ENCODE results near the gene TLNRD1. TPM values are rescaled to one million over a fixed set of nuclear protein-coding genes. Genes with fewer than 3 reads are reported as not detected.
"Not testable (repeated sequence)": the region's sequence is repeated elsewhere in the genome, so short reads cannot be mapped to it uniquely, and the experiment has no call there.

The TLNRD1 gene
- total RNA-seq: 8.6 TPM

DNA sequence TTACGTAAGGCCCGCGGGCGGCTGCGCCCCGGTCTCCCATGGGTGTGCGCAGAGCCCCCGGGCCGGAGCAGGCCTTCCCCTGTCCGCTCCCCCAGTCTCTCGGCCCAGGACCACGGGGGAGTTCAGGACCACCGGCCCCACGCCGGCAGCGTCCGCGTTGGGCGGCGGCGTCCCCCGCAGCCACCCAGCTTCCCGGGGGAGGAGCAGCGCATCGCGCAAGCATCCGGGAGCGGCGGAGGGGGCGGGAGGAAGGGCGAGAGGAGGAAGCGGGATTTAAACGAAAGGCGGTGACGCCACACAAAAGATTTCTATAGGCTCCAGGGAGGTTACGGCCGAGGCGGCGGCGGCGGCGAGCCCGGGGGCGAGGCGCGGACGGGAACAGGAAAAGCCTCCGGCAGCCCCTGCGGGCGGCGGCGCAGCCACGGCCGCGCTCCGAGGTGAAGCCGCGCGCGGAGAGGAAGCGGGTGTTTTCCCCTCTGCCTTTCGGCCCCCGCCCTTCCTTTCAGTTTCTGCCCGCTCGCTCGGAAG lies at the start of gene TLNRD1:
Gene TLNRD1 (plus strand): TSS at position 300 of the 528 bp plus-strand sequence. CDS start 1,349 bp downstream, outside the sequence.
- peak; percentile 73 for DNase-seq

DNA sequence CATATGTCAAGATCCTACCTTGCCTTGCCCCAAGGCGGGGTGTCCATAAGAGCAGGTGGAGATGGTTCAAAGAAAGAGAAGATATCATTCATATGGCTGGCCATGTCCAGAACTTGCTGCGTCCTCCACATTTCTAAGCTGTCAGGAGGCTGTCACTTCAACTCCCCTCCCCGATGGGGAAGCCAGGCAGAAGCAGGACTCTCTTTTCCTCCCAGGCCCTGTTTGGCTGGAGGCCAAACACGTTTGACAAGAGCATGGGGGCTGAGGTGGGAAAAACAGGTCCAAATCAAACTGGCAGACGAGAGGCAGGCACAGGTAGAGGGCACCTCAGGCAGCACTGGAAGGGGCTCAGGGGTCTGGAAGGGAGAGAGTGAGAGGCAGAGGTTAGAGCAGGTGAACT lies 48.8 kb upstream of the TLNRD1 start:
- DNase-seq: no peak

DNA sequence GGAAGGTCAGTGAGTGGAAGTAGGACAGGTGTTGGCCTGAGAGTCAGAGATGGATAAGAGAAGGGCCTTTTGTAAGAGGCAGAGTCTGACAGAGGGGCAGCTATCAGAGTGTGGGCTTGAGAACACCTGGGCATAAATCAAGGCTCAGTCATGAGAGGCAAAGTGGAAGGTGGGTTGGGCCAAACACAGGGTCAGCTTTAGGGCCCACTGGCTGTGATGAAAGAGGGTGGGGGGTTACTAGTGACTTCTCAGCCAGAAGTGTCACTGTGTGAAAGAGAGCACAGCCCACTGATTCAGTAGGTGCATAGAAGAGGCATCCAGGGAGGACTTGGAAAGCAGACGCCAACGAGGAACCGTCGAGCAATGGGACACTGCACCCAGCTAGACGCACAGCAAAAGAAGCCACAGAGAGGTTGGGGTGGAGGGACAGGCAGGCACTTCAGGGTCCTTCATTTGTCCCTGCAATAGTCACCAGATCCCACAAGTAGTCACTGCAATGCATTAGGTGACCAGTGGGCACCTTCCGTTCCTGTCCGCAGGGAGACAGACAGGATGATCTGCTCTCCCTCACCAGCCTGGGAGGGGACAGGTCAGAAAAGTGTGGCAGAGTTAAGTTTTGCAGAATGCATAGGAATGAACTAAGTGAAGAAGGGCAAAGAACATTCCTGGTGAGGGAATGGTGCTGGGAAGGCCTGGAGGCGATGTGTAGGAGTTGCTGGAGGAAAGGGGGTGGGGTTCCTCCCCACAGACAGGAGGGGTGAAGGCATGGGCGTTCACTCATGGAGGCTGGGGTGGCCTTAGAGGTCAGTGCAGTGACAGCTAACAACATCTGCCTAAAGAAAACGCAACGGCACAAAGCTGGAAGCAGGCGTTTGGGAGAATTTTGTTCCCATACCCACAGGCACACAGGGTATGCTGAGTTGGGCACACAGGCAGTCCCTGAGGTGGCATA lies 47.4 kb upstream of the TLNRD1 start:
- no peak for DNase-seq

DNA sequence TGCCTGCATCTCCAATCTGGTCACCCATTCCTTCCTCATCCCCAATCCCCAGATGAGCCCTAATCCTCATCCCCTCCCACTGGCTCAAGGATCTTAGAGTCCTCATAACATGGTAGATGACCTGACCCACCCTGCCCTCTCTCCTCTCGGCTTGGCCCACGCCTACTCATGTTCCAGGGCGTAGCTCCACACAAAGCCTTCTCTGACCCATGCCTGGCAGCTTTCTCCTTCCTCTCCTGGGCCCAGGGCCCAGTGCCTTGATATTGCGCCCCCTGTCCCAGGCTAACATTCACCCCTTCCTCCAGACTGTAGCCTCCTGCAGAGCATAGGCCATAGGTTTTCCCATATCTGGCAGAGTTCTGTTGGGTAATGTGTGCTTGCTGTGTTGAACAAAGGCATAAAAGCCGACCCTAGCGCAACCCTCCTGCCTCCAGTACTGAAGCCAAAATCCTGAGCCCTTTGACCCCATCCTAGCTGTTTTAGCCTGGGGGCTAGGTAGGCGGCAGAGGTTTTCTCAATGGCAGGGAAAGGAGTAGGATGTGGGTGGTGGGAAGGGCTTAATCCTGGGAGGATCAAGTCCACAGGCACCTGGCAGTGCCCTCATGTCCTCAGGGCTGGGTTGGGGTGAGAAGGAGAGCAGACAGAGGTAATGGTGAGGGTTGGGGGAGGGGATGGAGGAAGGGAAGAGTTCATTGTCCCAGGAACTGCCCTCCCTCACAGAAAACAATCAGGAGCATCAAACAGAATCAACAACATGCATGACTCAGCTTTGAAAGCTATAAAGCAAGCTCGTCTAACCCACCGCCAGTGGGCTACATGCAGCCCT lies 46.6 kb upstream of the TLNRD1 start:
- DNase-seq: no peak

DNA sequence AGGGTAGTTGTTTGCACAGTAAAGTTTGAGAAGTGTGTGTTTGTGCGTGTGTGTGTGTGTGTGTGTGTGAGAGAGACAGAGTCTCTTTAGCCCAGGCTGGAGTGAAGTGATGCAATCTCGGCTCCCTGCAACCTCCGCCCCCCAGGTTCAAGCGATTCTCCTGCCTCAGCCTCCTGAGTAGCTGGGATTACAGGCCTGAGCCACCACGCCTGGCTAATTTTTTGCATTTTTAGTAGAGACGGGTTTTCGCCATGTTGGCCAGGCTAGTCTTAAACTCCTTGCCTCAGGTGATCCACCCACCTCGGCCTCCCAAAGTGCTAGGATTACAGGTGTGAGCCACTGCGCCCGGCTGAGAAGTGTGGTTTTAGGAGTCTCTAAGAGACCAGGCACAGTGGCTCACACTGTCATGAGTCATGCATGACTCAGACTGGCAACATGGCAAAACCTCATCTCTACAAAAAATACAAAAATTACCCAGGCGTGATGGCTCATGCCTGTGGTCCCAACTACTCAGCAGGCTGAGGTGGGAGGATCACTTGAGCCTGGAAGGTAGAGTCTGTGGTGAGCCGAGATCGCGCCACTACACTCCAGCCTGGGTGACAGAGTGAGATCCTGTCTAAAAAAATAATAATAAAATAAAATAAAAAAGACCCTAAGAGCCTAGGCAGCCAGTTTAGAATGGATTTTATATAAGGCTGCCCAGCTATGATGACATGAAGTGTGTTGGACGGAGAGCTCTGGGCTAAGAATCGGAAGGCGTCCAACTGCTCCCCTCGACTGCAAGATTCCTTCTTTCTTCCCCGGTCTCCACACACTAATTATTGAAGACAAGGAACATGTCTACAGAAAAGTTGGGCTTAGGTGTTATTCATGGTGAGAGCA lies 44.9 kb upstream of the TLNRD1 start:
- peak; percentile 44 for DNase-seq

DNA sequence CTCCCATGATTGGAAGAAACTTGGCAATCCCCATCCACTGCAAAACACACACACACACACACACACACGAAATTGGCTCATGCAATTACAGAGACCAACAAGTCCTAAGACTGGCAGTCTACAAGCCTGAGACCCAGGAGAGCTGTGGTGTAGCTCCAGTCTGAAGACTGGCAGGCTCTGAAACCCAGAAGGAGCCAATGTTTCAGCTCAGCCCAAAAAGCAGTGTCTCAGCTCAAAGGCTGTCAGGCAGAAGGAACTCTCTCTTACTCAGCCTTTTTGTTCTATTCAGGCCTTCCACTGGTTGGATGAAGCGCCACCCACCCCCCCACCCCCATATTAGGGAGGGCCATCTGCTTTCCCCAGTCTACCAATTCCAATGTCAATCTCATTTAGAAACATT lies 43.2 kb upstream of the TLNRD1 start:
- no peak for DNase-seq

DNA sequence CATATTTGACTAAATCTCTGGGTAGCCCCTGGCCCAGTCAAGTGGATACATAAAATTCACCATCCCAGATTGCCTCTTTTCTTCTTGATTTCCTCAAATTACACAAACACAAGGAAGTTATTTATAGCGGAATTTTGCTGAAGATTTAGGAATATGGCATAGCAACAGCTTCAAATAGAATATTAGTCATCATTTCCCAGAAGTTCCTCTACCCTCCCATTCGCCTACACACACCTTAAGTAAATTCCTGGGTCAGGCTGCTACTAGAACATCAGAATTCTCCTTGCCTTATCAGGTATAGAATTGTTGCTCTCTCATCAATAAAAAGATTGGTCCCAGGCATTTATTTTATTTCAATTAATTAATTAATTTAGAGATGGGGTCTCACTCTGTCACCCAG lies 42.7 kb upstream of the TLNRD1 start:
- no peak for DNase-seq

DNA sequence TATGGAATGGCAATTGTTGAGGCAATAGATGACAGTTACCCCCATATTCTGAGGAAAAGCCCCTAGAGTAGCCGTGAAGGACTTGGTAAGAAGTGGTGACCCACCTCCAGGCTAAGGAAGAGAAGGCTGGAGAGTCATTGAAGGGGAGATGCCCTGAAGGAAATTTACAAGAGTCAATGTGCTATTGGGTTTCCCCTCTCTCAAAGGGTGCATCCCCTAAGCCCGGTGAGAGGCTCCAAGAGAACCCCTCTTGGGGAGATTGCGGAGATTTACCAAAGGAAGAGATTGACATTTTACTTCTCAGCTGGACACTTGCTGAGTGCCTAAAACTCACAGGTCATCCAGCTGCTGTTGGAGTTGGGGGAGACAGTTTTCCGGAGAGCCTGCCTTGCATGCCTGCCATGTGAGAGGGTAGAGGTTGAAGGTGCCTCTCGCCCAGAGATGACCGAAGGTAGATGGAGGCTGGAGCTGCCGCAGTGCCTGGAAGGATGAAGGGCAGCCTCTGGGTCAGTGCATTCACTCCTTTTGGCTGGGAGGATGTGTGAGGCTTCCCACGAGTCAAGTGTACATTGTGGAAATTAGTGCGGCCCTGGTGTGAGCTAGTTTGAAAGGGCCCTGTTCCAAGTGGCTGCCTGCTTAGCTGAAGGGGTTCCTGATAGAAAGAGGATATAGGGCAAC lies 41.8 kb upstream of the TLNRD1 start:
- DNase-seq: no peak

DNA sequence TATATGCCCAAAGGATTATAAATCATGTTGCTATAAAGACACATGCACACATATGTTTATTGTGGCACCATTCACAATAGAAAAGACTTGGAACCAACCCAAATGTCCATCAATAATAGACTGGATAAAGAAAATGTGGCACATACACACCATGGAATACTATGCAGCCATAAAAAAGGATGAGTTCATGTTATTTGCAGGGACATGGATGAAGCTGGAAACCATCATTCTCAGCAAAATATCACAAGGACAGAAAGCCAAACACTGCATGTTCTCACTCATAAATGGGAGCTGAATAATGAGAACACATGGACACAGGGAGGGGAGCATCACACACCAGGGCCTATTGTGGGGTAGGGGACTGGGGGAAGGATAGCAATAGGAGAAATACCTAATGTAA lies 35.3 kb upstream of the TLNRD1 start:
- not testable (repeated sequence) for DNase-seq

DNA sequence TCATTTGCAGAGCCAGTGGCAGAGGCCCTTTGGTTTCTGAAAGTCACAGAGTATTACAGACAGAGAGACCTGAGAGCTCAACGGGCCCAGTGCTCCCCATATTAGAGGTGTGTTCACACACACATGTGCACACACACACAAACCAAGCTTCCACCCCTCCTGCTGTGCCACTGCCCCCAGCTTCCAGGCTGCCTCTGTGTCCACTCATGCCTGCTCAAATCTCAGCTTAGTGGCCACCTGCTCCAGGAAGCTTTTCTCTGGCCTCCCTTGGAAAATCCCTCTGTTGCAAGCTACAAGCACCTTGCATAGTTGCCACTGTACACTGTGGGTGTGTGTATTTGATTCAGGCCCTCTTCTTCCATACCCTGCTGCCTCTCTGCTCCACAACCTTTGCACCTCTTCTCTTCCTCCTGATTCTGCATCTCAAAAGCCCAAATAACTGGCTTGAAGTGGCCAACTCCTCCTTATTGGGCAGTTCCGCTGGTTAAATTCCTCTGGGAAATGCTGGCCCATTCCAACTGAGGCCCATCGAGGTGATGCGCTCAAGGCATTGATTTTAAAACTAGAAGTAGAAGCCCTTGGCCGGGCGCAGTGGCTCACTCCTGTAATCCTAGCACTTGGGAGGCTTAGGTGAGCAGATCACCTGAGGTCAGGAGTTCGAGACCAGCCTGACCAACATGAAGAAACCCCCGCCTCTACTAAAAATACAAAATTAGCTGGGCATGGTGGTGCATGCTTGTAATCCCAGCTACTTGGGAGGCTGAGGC lies 34.1 kb upstream of the TLNRD1 start:
- no peak for DNase-seq

DNA sequence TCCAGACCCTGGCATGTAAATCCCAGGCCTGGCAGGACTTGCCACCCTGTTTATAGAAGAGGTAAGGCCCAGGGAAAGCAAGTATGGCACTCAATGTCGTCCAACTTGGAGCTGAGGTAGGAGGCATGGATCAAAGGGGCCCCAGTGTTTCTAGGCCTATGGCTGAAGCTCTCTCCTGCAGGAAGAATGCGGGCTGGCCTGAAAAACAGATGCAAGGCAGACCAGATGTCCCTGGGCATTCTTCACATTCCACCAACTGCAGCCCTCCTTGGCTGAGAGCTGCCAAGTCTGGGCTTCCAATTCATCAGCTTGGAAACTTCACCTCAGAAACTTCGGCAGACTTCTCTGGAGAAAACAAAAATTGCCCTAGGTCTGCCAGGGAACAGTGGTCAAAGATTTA lies 33.3 kb upstream of the TLNRD1 start:
- DNase-seq: no peak

DNA sequence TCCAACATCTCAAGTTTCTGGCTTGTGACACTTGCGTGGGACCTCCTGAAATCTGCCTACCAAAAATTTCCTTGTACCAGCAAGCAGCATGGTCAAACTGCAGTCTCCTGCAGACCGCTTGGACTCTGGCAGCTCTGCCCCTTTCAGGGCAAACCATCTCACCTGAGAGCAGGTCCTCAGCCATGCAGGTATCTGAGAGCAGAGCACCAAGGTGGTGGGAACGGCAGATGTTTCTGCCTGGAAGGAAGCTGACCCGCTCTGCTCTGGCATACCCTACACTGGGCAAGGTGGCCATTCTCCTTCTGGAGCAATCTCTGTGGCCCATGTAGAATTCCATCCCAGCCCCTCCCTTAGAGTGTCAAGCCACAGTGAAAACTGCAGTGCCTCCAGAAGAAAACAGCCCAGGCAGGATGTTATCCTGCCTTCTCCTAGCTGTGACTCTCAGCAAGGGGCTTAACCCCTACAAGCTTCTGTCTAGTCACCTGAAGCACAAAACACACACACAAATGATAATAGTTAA lies 32.7 kb upstream of the TLNRD1 start:
- no peak for DNase-seq

DNA sequence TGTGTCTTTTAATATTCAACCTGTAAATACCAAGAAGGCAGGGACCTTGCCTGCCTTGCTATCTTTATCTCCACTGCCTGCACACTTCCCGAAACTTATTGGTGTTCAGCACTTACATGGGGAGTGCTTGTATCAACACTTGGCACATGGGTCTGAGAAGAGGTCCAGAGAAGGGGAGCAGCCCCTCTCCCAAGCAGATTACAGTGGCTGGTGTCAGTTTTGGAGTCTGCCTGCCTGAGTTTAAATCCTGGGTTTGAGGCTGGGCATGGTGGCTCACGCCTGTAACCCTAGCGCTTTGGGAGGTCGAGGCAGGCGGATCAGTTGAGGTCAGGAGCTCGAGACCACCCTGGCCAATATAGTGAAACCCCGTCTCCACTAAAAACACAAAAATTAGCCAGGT lies 31.4 kb upstream of the TLNRD1 start:
- DNase-seq: no peak

DNA sequence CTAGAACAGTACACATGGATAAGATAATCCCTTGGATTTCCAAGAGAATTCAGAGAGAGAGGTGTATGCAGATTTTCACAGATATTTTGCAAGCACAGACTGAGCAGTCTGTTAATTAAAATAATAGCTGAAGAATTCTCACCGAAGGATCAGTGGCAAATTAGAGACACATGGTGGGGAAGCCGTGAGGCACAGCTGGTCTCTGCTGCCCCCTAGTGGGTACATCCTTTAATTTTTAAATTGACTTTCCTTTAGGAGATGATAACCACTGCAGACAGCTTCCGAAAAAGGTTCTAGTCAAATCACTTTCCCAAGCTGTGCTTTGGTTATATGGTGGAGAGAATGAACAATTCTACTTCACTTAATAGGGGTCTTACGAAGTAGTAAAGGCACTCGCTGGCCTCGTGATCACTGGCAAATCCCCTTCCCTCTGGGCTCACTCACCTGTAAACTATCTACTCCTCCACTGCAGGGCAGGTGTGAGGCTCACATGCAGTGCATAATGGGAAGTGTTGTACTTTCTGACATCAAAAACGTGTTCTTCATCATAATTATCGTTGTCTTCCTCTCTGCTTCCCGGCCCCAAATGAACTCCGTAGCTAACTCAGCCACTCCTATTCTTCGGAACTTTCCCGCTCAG lies 30.6 kb upstream of the TLNRD1 start:
- DNase-seq: peak; percentile 26

DNA sequence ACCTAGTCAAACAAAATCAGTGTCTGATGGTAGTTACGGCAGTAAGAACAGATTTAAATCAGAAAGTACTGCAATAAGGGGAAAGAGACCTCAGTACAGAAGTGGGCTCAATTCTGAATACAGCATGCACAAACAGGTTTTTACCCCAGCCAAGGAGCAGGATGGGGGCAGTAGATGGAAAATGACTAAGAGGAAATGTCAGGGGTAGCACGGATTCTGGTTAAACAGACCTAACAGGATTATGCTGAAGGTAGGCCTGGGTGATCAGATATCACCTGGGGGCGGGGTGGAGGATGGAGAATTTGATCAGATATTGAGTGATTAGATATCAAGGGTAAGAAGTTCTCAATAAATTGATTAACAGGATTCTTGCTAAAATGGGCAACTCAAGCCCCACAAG lies 30.1 kb upstream of the TLNRD1 start:
- no peak for DNase-seq

DNA sequence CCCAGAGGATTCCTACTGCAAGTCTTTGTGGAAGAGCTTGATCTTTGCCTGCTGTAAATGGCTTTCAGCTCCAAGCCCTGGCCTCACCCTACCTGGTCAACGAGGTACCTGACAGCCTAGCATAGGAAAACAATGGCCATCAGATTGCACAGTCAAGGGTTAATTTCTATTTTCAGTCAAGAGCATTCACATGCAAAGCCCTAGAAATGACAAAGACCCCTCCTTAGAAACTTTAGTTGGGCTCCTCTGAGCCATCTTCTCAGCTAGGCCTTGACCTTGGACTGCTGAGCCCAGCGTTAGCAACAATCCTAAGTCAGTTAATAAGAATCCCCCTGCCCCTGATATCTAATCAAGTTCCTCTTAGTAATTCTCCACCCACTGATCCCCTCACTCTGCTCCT lies 29.6 kb upstream of the TLNRD1 start:
- no peak for DNase-seq

DNA sequence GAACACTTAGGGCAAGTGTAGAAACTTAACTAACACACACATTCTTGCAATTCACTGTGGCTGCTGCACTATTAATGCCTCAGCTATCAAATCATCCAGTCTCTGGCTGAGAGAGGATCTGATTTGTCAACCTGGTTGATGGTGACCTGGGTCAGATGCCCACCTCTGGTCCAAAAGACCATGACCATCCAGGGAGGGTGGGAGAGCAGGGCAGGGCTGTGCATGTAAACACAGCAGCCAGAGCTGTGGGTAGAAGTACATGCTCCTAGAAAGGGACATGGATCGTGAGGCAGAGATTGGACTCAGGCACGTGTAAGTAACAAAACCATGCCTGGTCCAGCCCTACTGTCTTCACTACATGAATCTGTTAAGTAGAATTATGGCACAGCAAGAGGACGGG lies 28.4 kb upstream of the TLNRD1 start:
- DNase-seq: no peak

DNA sequence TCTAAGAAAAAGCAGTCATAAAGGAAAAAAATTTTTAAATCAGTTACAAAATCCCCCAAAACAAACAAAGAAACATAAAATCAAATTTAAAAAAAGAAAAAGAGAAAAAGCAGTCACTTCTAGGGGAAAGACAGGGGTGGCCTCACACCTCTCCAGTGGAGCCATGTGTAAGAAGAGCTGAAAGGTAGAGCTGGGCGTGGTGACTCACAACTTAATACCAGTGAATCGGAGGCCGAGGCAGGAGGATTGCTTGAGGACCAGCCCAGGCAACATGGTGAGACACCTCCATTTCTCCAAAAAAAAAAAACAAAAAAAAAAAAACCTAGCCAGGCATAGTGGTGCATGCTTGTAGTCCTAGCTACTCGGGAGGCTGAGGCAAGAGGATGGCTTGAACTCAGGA lies 25.8 kb upstream of the TLNRD1 start:
- no peak for DNase-seq

DNA sequence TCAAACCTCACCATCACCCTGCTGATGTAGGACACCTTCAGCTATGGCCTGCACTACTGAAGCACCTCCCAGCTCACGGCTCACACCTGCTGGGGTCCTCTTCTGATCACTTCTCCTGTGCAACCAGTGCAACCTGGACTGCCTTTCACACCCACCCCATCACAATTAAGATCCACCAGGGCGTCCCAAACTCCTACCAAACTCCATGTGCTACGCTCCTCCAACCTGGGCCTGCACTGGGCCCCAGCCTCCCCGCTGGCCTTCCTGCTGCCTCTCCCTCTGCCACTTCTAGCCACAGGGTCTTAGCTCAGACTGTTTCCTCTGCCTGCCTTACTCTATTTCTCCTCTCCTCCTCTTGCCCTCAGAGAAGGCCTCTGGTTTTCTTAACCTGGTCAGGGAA lies 23.9 kb upstream of the TLNRD1 start:
- DNase-seq: no peak

DNA sequence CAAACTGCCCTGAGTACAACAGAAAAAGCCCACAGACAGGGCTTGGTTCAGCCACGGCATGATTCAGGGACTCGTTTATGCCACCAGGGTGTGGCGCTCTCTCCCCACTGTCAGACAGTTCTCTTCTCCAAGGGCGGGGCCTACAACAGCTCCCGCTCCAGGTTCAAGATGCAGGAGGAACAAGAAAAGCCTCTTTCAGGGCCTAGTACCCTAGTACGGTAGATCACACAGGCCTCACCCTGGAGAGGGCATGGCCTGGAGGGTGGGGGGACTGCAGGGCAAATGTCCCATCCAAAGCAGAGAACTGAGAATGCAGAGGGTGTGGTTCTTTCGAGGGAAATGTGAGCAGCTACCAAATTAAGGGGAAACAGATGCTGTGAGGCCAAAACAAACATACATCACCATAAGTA lies 23.1 kb upstream of the TLNRD1 start:
- peak; percentile 32 for DNase-seq

Data from occipital lobe (tissue), 2 donors.